ENCODE results near the gene ATAD1.
"Not testable (repeated sequence)": the region's sequence is repeated elsewhere in the genome, so short reads cannot be mapped to it uniquely, and the experiment has no call there.

ATAD1 gene

GRCh38 chr10:87846023-87846422 is 28.0 kb upstream of the ATAD1 start:
- DNase-seq (ENCODE audit: low spot score): no peak

GRCh38 chr10:87845624-87845998 is 27.6 kb upstream of the ATAD1 start:
- DNase-seq (ENCODE audit: low spot score): no peak

- no peak for DNase-seq (ENCODE audit: low spot score)
Observed at GRCh38 chr10:87844837-87845623, 27.0 kb upstream of the ATAD1 start.

- DNase-seq (ENCODE audit: low spot score): no peak
Observed at GRCh38 chr10:87843714-87844113, 25.7 kb upstream of the ATAD1 start.

- no peak for DNase-seq (ENCODE audit: low spot score)
Observed at GRCh38 chr10:87842776-87843497, 24.9 kb upstream of the ATAD1 start.

- no peak for DNase-seq (ENCODE audit: low spot score)
Observed at GRCh38 chr10:87842220-87842641, 24.2 kb upstream of the ATAD1 start.

GRCh38 chr10:87841186-87841585 is 23.2 kb upstream of the ATAD1 start:
- no peak for DNase-seq (ENCODE audit: low spot score)

- DNase-seq (ENCODE audit: low spot score): no peak
Observed at GRCh38 chr10:87838650-87839049, 20.6 kb upstream of the ATAD1 start.

GRCh38 chr10:87837445-87837844 is 19.4 kb upstream of the ATAD1 start:
- no peak for DNase-seq (ENCODE audit: low spot score)

- DNase-seq (ENCODE audit: low spot score): no peak
Observed at GRCh38 chr10:87836098-87836497, 18.1 kb upstream of the ATAD1 start.

- DNase-seq (ENCODE audit: low spot score): no peak
Observed at GRCh38 chr10:87829986-87830729, 12.1 kb upstream of the ATAD1 start.

- not testable (repeated sequence) for DNase-seq (ENCODE audit: low spot score)
Observed at GRCh38 chr10:87829051-87829450, 11.0 kb upstream of the ATAD1 start.

GRCh38 chr10:87827681-87828080 is 9.7 kb upstream of the ATAD1 start:
- no peak for DNase-seq (ENCODE audit: low spot score)

- no peak for DNase-seq (ENCODE audit: low spot score)
Observed at GRCh38 chr10:87826653-87827052, 8.6 kb upstream of the ATAD1 start.

- no peak for DNase-seq (ENCODE audit: low spot score)
Observed at GRCh38 chr10:87819289-87819585, 1.2 kb upstream of the ATAD1 start.

GRCh38 chr10:87818505-87819288 is 671 bp upstream of the ATAD1 start:
- DNase-seq (ENCODE audit: low spot score): no peak

GRCh38 chr10:87816898-87817608 is 973 bp downstream of the ATAD1 start:
- DNase-seq (ENCODE audit: low spot score): no peak

- DNase-seq (ENCODE audit: low spot score): no peak
Observed at GRCh38 chr10:87816163-87816897, 1.7 kb downstream of the ATAD1 start.

GRCh38 chr10:87804939-87805569 is 13.0 kb downstream of the ATAD1 start:
- no peak for DNase-seq (ENCODE audit: low spot score)

- no peak for DNase-seq (ENCODE audit: low spot score)
Observed at GRCh38 chr10:87803831-87804230, 14.2 kb downstream of the ATAD1 start.
